ENCODE measurements around the gene JMJD4.

JMJD4 gene

GRCh38 chr1:227736814-227737432 is 1.8 kb upstream of the JMJD4 start:
- H3K4me3 ChIP-seq (ENCODE audit: low read depth in 1 of 2, low read length in 2 of 2), result no peak overlapping the region
- H3K27ac ChIP-seq (ENCODE audit: low read length), result no peak overlapping the region
- peaks cover 0 to 19% of the 10 kb centered on the region in 2 donors for H3K36me3 ChIP-seq (ENCODE audit: control insufficient read depth in 1 of 2, insufficient read depth in 2 of 2, low read length in 2 of 2)
- H3K27me3 ChIP-seq (ENCODE audit: low read depth, low read length), result no peaks in the 10 kb centered on the region
- peaks cover 8 to 31% of the 10 kb centered on the region in 2 donors for H3K4me1 ChIP-seq (ENCODE audit: control insufficient read depth in 1 of 2, insufficient read depth in 2 of 2, low read length in 2 of 2)
- no peaks in the 10 kb centered on the region for H3K9me3 ChIP-seq (ENCODE audit: control insufficient read depth in 1 of 2, low read length in 2 of 2)

GRCh38 chr1:227735539-227736285 is 610 bp upstream of the JMJD4 start:
- Histone ChIP-seq H3K4me1 (ENCODE audit: control insufficient read depth in 1 of 2, insufficient read depth in 2 of 2, low read length in 2 of 2) (peaks cover 8 to 33% of the 10 kb centered on the region in 2 donors), H3K27me3 (ENCODE audit: low read depth, low read length) (no peaks in the 10 kb centered on the region), H3K4me3 (ENCODE audit: low read depth in 1 of 2, low read length in 2 of 2) (peak overlapping the region; percentile 89 to 90), H3K9me3 (ENCODE audit: control insufficient read depth in 1 of 2, low read length in 2 of 2) (no peaks in the 10 kb centered on the region), H3K27ac (ENCODE audit: low read length) (no peak overlapping the region), H3K36me3 (ENCODE audit: control insufficient read depth in 1 of 2, insufficient read depth in 2 of 2, low read length in 2 of 2) (peaks cover 0 to 28% of the 10 kb centered on the region in 2 donors)

GRCh38 chr1:227734546-227734855 is 601 bp downstream of the JMJD4 start:
- Histone ChIP-seq H3K27ac (ENCODE audit: low read length) (peak overlapping the region; percentile 51), H3K27me3 (ENCODE audit: low read depth, low read length) (no peaks in the 10 kb centered on the region), H3K36me3 (ENCODE audit: control insufficient read depth in 1 of 2, insufficient read depth in 2 of 2, low read length in 2 of 2) (peaks cover 0 to 28% of the 10 kb centered on the region in 2 donors), H3K4me3 (ENCODE audit: low read depth in 1 of 2, low read length in 2 of 2) (peak overlapping the region; percentile 89 to 90), H3K9me3 (ENCODE audit: control insufficient read depth in 1 of 2, low read length in 2 of 2) (no peaks in the 10 kb centered on the region), H3K4me1 (ENCODE audit: control insufficient read depth in 1 of 2, insufficient read depth in 2 of 2, low read length in 2 of 2) (peaks cover 8 to 43% of the 10 kb centered on the region in 2 donors)

GRCh38 chr1:227733751-227734545 is 1.2 kb downstream of the JMJD4 start:
- peaks cover 8 to 48% of the 10 kb centered on the region in 2 donors for H3K4me1 ChIP-seq (ENCODE audit: control insufficient read depth in 1 of 2, insufficient read depth in 2 of 2, low read length in 2 of 2)

GRCh38 chr1:227733309-227733705 is 1.8 kb downstream of the JMJD4 start:
- H3K36me3 ChIP-seq (ENCODE audit: control insufficient read depth in 1 of 2, insufficient read depth in 2 of 2, low read length in 2 of 2), result peaks cover 0 to 28% of the 10 kb centered on the region in 2 donors
- H3K27me3 ChIP-seq (ENCODE audit: low read depth, low read length), result no peaks in the 10 kb centered on the region
- H3K9me3 ChIP-seq (ENCODE audit: control insufficient read depth in 1 of 2, low read length in 2 of 2), result no peaks in the 10 kb centered on the region
- no peak overlapping the region for H3K4me3 ChIP-seq (ENCODE audit: low read depth in 1 of 2, low read length in 2 of 2)
- peaks cover 8 to 52% of the 10 kb centered on the region in 2 donors for H3K4me1 ChIP-seq (ENCODE audit: control insufficient read depth in 1 of 2, insufficient read depth in 2 of 2, low read length in 2 of 2)
- no peak overlapping the region for H3K27ac ChIP-seq (ENCODE audit: low read length)

More at GRCh38 chr1:227733751-227734545, 1.2 kb downstream of the JMJD4 start:
- H3K27me3 ChIP-seq (ENCODE audit: low read depth, low read length), result no peaks in the 10 kb centered on the region
- H3K36me3 ChIP-seq (ENCODE audit: control insufficient read depth in 1 of 2, insufficient read depth in 2 of 2, low read length in 2 of 2), result peaks cover 0 to 28% of the 10 kb centered on the region in 2 donors
- peak overlapping the region; percentile 89 to 90 for H3K4me3 ChIP-seq (ENCODE audit: low read depth in 1 of 2, low read length in 2 of 2)
- peak overlapping the region; percentile 51 for H3K27ac ChIP-seq (ENCODE audit: low read length)
- H3K9me3 ChIP-seq (ENCODE audit: control insufficient read depth in 1 of 2, low read length in 2 of 2), result no peaks in the 10 kb centered on the region

GRCh38 chr1:227732586-227733308 is 2.4 kb downstream of the JMJD4 start:
- no peak overlapping the region for H3K27ac ChIP-seq (ENCODE audit: low read length)
- H3K36me3 ChIP-seq (ENCODE audit: control insufficient read depth in 1 of 2, insufficient read depth in 2 of 2, low read length in 2 of 2), result peaks cover 0 to 28% of the 10 kb centered on the region in 2 donors
- H3K9me3 ChIP-seq (ENCODE audit: control insufficient read depth in 1 of 2, low read length in 2 of 2), result no peaks in the 10 kb centered on the region
- H3K4me3 ChIP-seq (ENCODE audit: low read depth in 1 of 2, low read length in 2 of 2), result no peak overlapping the region
- H3K27me3 ChIP-seq (ENCODE audit: low read depth, low read length), result no peaks in the 10 kb centered on the region
- H3K4me1 ChIP-seq (ENCODE audit: control insufficient read depth in 1 of 2, insufficient read depth in 2 of 2, low read length in 2 of 2), result peaks cover 8 to 55% of the 10 kb centered on the region in 2 donors

GRCh38 chr1:227731696-227732585 is 3.2 kb downstream of the JMJD4 start:
- Histone ChIP-seq H3K9me3 (ENCODE audit: control insufficient read depth in 1 of 2, low read length in 2 of 2) (no peaks in the 10 kb centered on the region), H3K27me3 (ENCODE audit: low read depth, low read length) (no peaks in the 10 kb centered on the region), H3K4me3 (ENCODE audit: low read depth in 1 of 2, low read length in 2 of 2) (no peak overlapping the region), H3K27ac (ENCODE audit: low read length) (no peak overlapping the region), H3K36me3 (ENCODE audit: control insufficient read depth in 1 of 2, insufficient read depth in 2 of 2, low read length in 2 of 2) (peaks cover 0 to 28% of the 10 kb centered on the region in 2 donors), H3K4me1 (ENCODE audit: control insufficient read depth in 1 of 2, insufficient read depth in 2 of 2, low read length in 2 of 2) (peaks cover 7 to 53% of the 10 kb centered on the region in 2 donors)

- H3K36me3 ChIP-seq (ENCODE audit: control insufficient read depth in 1 of 2, insufficient read depth in 2 of 2, low read length in 2 of 2), result peaks cover 0 to 28% of the 10 kb centered on the region in 2 donors
- no peak overlapping the region for H3K4me3 ChIP-seq (ENCODE audit: low read depth in 1 of 2, low read length in 2 of 2)
- no peaks in the 10 kb centered on the region for H3K27me3 ChIP-seq (ENCODE audit: low read depth, low read length)
- H3K4me1 ChIP-seq (ENCODE audit: control insufficient read depth in 1 of 2, insufficient read depth in 2 of 2, low read length in 2 of 2), result peaks cover 3 to 46% of the 10 kb centered on the region in 2 donors
- no peak overlapping the region for H3K27ac ChIP-seq (ENCODE audit: low read length)
- no peaks in the 10 kb centered on the region for H3K9me3 ChIP-seq (ENCODE audit: control insufficient read depth in 1 of 2, low read length in 2 of 2)
Observed at GRCh38 chr1:227731241-227731677, 3.8 kb downstream of the JMJD4 start.

GRCh38 chr1:227730630-227731151 is 4.4 kb downstream of the JMJD4 start:
- Histone ChIP-seq H3K4me1 (ENCODE audit: control insufficient read depth in 1 of 2, insufficient read depth in 2 of 2, low read length in 2 of 2) (peaks cover 0 to 41% of the 10 kb centered on the region in 2 donors), H3K36me3 (ENCODE audit: control insufficient read depth in 1 of 2, insufficient read depth in 2 of 2, low read length in 2 of 2) (peaks cover 0 to 28% of the 10 kb centered on the region in 2 donors), H3K27ac (ENCODE audit: low read length) (no peak overlapping the region), H3K27me3 (ENCODE audit: low read depth, low read length) (no peaks in the 10 kb centered on the region), H3K9me3 (ENCODE audit: control insufficient read depth in 1 of 2, low read length in 2 of 2) (no peaks in the 10 kb centered on the region), H3K4me3 (ENCODE audit: low read depth in 1 of 2, low read length in 2 of 2) (no peak overlapping the region)

Data from muscle layer of duodenum (tissue), 2 donors.